Brain microvascular endothelial cell (primary cell): ENCODE data around the gene CCDC88B.

Experiments
- DNase-seq: peaks from one replicate; pipeline ENCODE4 v3.0.0-alpha.2; 2020
- H3K27ac ChIP-seq: fragments of 250-450 bp; sonication (Bioruptor Pico); 2 replicates; pipeline ENCODE4 v1.5.1; 2020; ENCODE audit warnings: mild to moderate bottlenecking, moderate library complexity
- H3K27me3 ChIP-seq: fragments of 250-450 bp; sonication (Bioruptor Pico); replicated peaks from 2 replicates; pipeline ENCODE4 v1.5.1; 2020; ENCODE audit warnings: mild to moderate bottlenecking
- H3K36me3 ChIP-seq: fragments of 250-450 bp; sonication (Bioruptor Pico); replicated peaks from 2 replicates; pipeline ENCODE4 v1.5.1; 2020; ENCODE audit warnings: mild to moderate bottlenecking
- H3K4me3 ChIP-seq: 2 replicates; pipeline ENCODE4 v1.5.1; 2011; ENCODE audit warnings: low read depth, mild to moderate bottlenecking, control low read depth, low read length, moderate library complexity
- CTCF ChIP-seq: IDR thresholded peaks from 2 replicates; pipeline ENCODE4 v1.5.1; 2011; ENCODE audit warnings: low read depth, mild to moderate bottlenecking, moderate library complexity, low read length, control low read depth, inconsistent platforms; ENCODE audit errors: missing control alignments
- in situ Hi-C: cut with HindIII; loops from 2 replicates; pipeline ENCODE4 v1.10.0; 2017; ENCODE audit warnings: low sequenced_read_pairs, low pct_ligation_motif_present

CCDC88B gene

DNA sequence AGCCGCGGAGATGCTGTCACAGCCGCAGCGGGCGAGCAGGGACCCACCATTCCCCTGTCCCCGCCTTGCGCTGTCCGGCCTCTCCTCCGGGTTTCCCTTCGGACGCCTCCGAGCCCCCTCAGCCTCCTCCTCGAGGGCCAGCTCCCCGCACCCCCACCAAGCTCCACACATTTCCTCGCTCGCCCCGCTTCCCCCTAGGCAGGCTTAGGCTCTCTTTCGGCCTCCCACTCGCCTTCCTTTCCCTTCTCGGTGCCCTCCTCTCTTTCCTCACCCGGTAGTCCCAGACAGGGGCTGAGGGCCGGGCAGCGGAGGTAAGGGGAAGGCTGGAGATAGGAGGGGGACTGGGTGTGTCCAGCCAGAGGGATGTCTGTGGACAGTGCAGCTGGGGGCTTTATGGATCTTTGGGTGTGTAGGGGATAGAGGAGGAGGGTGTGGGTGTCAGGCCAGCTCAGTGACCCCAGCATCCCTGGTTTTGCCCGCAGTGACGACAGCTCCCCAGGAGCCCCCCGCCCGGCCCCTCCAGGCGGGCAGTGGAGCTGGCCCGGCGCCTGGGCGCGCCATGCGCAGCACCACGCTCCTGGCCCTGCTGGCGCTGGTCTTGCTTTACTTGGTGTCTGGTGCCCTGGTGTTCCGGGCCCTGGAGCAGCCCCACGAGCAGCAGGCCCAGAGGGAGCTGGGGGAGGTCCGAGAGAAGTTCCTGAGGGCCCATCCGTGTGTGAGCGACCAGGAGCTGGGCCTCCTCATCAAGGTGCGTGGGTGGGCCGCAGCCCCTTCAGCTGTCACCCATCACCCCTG, 47.3 kb upstream of the CCDC88B start:
- in situ Hi-C loops, result no loop called here
- Histone ChIP-seq H3K27ac (no peak overlapping the region), H3K27me3 (peaks cover 60% of the 10 kb centered on the region), H3K4me3 (no peak overlapping the region), H3K36me3 (no peaks in the 10 kb centered on the region)
- TF ChIP-seq CTCF, result no peak
- no peak for DNase-seq

DNA sequence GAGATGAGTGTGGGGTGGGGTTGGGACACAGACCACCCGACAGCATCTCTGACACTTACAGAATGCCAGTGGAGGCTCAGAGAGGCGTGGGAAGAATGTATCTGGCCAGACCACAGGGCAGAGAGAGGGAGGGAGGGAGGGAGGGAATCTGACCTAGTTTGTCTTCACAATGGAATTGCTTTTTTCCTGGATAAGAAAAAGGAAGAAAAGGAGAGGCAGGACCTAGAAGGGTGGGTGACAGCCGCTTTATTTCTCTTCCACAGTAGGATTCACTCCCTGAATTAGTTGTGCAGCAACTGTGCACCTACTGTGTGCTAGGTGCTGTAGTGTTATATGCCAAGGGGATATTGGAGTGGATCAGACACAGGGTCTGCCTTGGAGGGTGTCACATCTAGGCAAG, 45.2 kb upstream of the CCDC88B start:
- no peak for DNase-seq
- in situ Hi-C loops, result no loop called here
- Histone ChIP-seq H3K27ac (no peak overlapping the region), H3K36me3 (no peaks in the 10 kb centered on the region), H3K4me3 (no peak overlapping the region), H3K27me3 (peaks cover 79% of the 10 kb centered on the region)
- TF ChIP-seq CTCF, result no peak

GRCh38 chr11:64295760-64296159, 44.2 kb upstream of the CCDC88B start:
- Histone ChIP-seq H3K4me3 (no peak overlapping the region), H3K27ac (no peak overlapping the region), H3K36me3 (no peaks in the 10 kb centered on the region), H3K27me3 (peaks cover 86% of the 10 kb centered on the region)
- no peak for DNase-seq
- in situ Hi-C loops, result no loop called here
- no peak for TF ChIP-seq CTCF

- no peak for DNase-seq
- Histone ChIP-seq H3K36me3 (no peaks in the 10 kb centered on the region), H3K27ac (no peak overlapping the region), H3K27me3 (peaks cover 81% of the 10 kb centered on the region), H3K4me3 (no peak overlapping the region)
- in situ Hi-C loops, result no loop called here
- no peak for TF ChIP-seq CTCF
These were observed 43.8 kb upstream of the CCDC88B start for GRCh38 chr11:64296236-64296635.

DNA sequence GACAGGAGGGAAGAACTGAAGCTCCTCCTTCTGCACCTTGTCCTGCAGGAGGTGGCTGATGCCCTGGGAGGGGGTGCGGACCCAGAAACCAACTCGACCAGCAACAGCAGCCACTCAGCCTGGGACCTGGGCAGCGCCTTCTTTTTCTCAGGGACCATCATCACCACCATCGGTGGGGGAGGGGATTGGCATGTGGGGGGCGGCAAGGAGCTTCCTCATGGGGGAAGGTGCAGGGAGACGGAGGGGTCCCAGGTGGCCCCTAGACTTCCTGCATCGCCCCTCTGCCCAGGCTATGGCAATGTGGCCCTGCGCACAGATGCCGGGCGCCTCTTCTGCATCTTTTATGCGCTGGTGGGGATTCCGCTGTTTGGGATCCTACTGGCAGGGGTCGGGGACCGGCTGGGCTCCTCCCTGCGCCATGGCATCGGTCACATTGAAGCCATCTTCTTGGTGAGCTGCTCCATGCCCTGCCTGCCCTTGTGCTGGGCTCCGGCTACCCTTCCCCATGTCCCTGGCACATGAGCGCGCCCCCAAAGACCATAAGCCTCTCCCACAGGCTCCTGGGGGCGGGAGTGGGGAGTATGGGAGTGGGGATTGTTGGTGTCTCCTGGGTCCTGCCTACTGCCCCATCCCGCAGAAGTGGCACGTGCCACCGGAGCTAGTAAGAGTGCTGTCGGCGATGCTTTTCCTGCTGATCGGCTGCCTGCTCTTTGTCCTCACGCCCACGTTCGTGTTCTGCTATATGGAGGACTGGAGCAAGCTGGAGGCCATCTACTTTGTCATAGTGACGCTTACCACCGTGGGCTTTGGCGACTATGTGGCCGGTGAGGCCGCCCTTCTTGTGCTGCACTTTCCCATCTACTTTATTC, 42.9 kb upstream of the CCDC88B start:
- no peak overlapping the region for H3K4me3 ChIP-seq
- no peaks in the 10 kb centered on the region for H3K36me3 ChIP-seq
- DNase-seq, result no peak
- H3K27me3 ChIP-seq, result peaks cover 73% of the 10 kb centered on the region
- in situ Hi-C loops, result no loop called here
- no peak overlapping the region for H3K27ac ChIP-seq
- TF ChIP-seq CTCF, result no peak
